Right lobe of liver (tissue), 4 donors: ENCODE measurements around the gene RNF20.

ENCODE experiments used
- CTCF ChIP-seq, 4 donors: fragments of 200-600 bp in 3 of 4; fragments of 450-650 bp in 1 of 4; IDR thresholded peaks; one replicate each; pipeline versions ENCODE4 v1.5.1 to v1.8.0; 2016 to 2022; ENCODE audit warnings: antibody characterized with exemption in 4 of 4, mild to moderate bottlenecking in 2 of 4
- POLR2A ChIP-seq: fragments of 450-650 bp; IDR thresholded peaks from one replicate; pipeline ENCODE4 v1.6.1; 2017; ENCODE audit warnings: antibody characterized with exemption, mild to moderate bottlenecking
- donor health status: DM: no; HTN: no; CAD: no.
- donor health status: DM: no; HTN: no; CAD: no.
- donor health status: DM: no; HTN: yes; CAD: no.

- TF ChIP-seq CTCF (IDR thresholded peaks at IDR 0.05), result no peak
- TF ChIP-seq POLR2A, result no peak
Measured at GRCh38 chr9:101564252-101564651, 30.6 kb downstream of the RNF20 start.
